H1 (cell line): ENCODE results near the gene GP9. TPM values are rescaled to one million over a fixed set of nuclear protein-coding genes. Genes with fewer than 3 reads are reported as not detected.

Source experiments
- ATF3 ChIP-seq: IDR thresholded peaks from 2 replicates; pipeline ENCODE4 v1.6.1; 2011; ENCODE audit warnings: low read depth, mild to moderate bottlenecking, low read length; ENCODE audit not compliant: insufficient read depth
- BACH1 ChIP-seq: IDR thresholded peaks from 2 replicates; pipeline ENCODE4 v1.6.1; 2012; ENCODE audit warnings: low read length, improper control_type of control experiment
- BCL11A ChIP-seq, 2 experiments: IDR thresholded peaks; one replicate each; pipeline ENCODE4 v1.6.1; 2011; ENCODE audit warnings: low read depth in 2 of 2, low read length in 2 of 2, mild to moderate bottlenecking in 2 of 2
- BRCA1 ChIP-seq: IDR thresholded peaks from 2 replicates; pipeline ENCODE4 v1.6.1; 2012; ENCODE audit warnings: low read depth, low read length, improper control_type of control experiment
- CHD1 ChIP-seq: IDR thresholded peaks from 2 replicates; pipeline ENCODE4 v1.6.1; 2012; ENCODE audit warnings: low read depth, low read length, improper control_type of control experiment
- CHD2 ChIP-seq: IDR thresholded peaks from 2 replicates; pipeline ENCODE4 v1.6.1; 2012; ENCODE audit warnings: low read length, improper control_type of control experiment
- CTBP2 ChIP-seq: IDR thresholded peaks from 2 replicates; pipeline ENCODE4 v1.7.0; 2011; ENCODE audit warnings: borderline replicate concordance, mild to moderate bottlenecking, moderate library complexity, mixed read lengths, low read length; ENCODE audit not compliant: insufficient read depth, insufficient read length
- JUN ChIP-seq: IDR thresholded peaks from 2 replicates; pipeline ENCODE4 v1.6.1; 2011; ENCODE audit warnings: low read depth, mild to moderate bottlenecking, improper control_type of control experiment, low read length
- KDM5A ChIP-seq: fragments of 200-600 bp; IDR thresholded peaks from 2 replicates; pipeline ENCODE4 v1.7.1; 2012; ENCODE audit warnings: mild to moderate bottlenecking, low read length, inconsistent platforms, mixed read lengths
- NRF1 ChIP-seq: IDR thresholded peaks from 2 replicates; pipeline ENCODE4 v1.6.1; 2011; ENCODE audit warnings: mild to moderate bottlenecking, low read depth, low read length, improper control_type of control experiment
- RBBP5 ChIP-seq: IDR thresholded peaks from 2 replicates; pipeline ENCODE4 v1.7.1; 2012; ENCODE audit warnings: low read depth, mild to moderate bottlenecking, inconsistent platforms, low read length, moderate library complexity, borderline replicate concordance
- SIN3A ChIP-seq, 2 experiments: IDR thresholded peaks in 1 of 2; conservative IDR thresholded peaks in 1 of 2; 2 replicates each; pipeline ENCODE4 v1.6.1; 2011 to 2012; ENCODE audit warnings: low read length in 2 of 2, improper control_type of control experiment in 1 of 2, low read depth in 1 of 2, mild to moderate bottlenecking in 1 of 2
- SIX5 ChIP-seq: IDR thresholded peaks from 2 replicates; pipeline ENCODE4 v1.6.1; 2011; ENCODE audit warnings: mild to moderate bottlenecking, low read depth, low read length
- SP4 ChIP-seq: IDR thresholded peaks from 2 replicates; pipeline ENCODE4 v1.6.1; 2012; ENCODE audit warnings: low read length, inconsistent platforms
- SUZ12 ChIP-seq: fragments of 200-600 bp; sonication (generic); IDR thresholded peaks from 2 replicates; pipeline ENCODE4 v1.6.1; 2012; ENCODE audit warnings: mild to moderate bottlenecking, inconsistent platforms, low read length, moderate library complexity, mixed read lengths
- TAF1 ChIP-seq: IDR thresholded peaks from 2 replicates; pipeline ENCODE4 v1.6.1; 2011; ENCODE audit warnings: mild to moderate bottlenecking, low read depth, low read length
- TBP ChIP-seq: IDR thresholded peaks from 2 replicates; pipeline ENCODE4 v1.6.1; 2011; ENCODE audit warnings: low read depth, low read length, improper control_type of control experiment
- YY1 ChIP-seq: IDR thresholded peaks from 2 replicates; pipeline ENCODE4 v1.6.1; 2011; ENCODE audit warnings: low read depth, mild to moderate bottlenecking, low read length
- polyA plus RNA-seq, 7 experiments: library from polyadenylated mRNA; depleted of rRNA in 3 of 7; stranded (reverse) in 5 of 7; unstranded in 2 of 7; fragments of >200 nt in 5 of 7; fragments of 200-250 nt in 2 of 7; gene quantifications; 1 replicate in 5 of 7; 2 replicates in 1 of 7; 4 replicates in 1 of 7; pipeline versions ENCODE4 v1.2.1 to v1.2.3, GENCODE V29; 2011 to 2013; ENCODE audit warnings: missing spikeins in 2 of 7, mixed read lengths in 2 of 7
- total RNA-seq: library from RNA; stranded (reverse); fragmentation: NEBNext Ultra II Directional; extraction: Animal tissue kit (Norgen Biotek cat#: 25700); gene quantifications from 2 replicates; pipeline ENCODE4 v1.2.1, GENCODE V29; 2021

The GP9 gene
- total and polyA plus RNA-seq, 2 of the 8 experiments (the other 6 are each of a cell fraction or from before 2014, with no cell fraction given): not detected

GRCh38 chr3:129046037-129046731, 14.4 kb upstream of the GP9 start (continued):
- TF ChIP-seq TAF1 (0 out of 2 replicates have a peak, but pooled peaks have one; percentile 11), SUZ12 (no peak), BRCA1 (no peak), JUN (no peak), SIX5 (no peak), TBP (peak; percentile 19; the same call in 1 of the 2 replicates), ATF3 (no peak), SP4 (no peak), RBBP5 (no peak), CHD2 (no peak), NRF1 (no peak), CTBP2 (no peak), CHD1 (no peak), YY1 (no peak), BCL11A (IDR thresholded peaks at IDR 0.05; ENCODE audit: low read depth in 2 of 2, low read length in 2 of 2) (no peak), KDM5A (no peak), BACH1 (no peak), SIN3A (conservative IDR thresholded peaks at IDR 0.05 in 1 of 2, IDR thresholded peaks at IDR 0.05 in 1 of 2; ENCODE audit: low read depth in 1 of 2, low read length in 2 of 2) (no peak)
